Endothelial cell of umbilical vein (primary cell): ENCODE measurements around the gene TSPAN18. TPM values are rescaled to one million over a fixed set of nuclear protein-coding genes. Genes with fewer than 3 reads are reported as not detected.
A peak's percentile ranks its signal among the peaks of the same experiment; 100 is the strongest.

ENCODE experiments used
- BruUV-seq: library from RNA; stranded (reverse); fragments of 400-500 nt; replicated peaks from 2 replicates; lab custom pipeline; 2021; lab: Mats Ljungman, UMichigan
- CTCF ChIA-PET: fragments of 300-600, 350-600 bp; sonication (Branson Sonifier 250); formaldehyde crosslinking; loops from one replicate; lab custom pipeline; 2021; ENCODE audit warnings: antibody characterized with exemption, inconsistent platforms; lab: Charles Lee
- POLR2A ChIA-PET: fragments of 300-600, 350-600 bp; sonication (Branson Sonifier 250); formaldehyde crosslinking; loops from one replicate; lab custom pipeline; 2021; ENCODE audit warnings: antibody characterized with exemption, inconsistent platforms; lab: Charles Lee
- DNase-seq: peaks from one replicate; pipeline ENCODE4 v3.0.0-alpha.2; 2011; ENCODE audit warnings: low read depth, low spot score
- FAIRE-seq: peaks from 2 replicates; lab custom pipeline; 2011; peaks lifted over from hg19 to GRCh38; lab: Jason Lieb, UNC
- H2AFZ ChIP-seq: 2 replicates; pipeline ENCODE4 v1.6.0; 2012; ENCODE audit warnings: low read depth, low read length, control low read depth, inconsistent platforms
- H3K27ac ChIP-seq: 2 replicates; pipeline ENCODE4 v1.5.1; 2011; ENCODE audit warnings: low read depth, mild to moderate bottlenecking, control low read depth, low read length, moderate library complexity; ENCODE audit not compliant: insufficient read depth
- H3K27me3 ChIP-seq, 2 experiments: 2 replicates each; pipeline versions ENCODE4 v1.6.0 to v1.6.1; 2011; ENCODE audit warnings: low read length in 2 of 2, mixed read lengths in 1 of 2; ENCODE audit not compliant: control insufficient read depth in 2 of 2, insufficient read depth in 2 of 2
- H3K36me3 ChIP-seq, 2 experiments: 2 replicates in 1 of 2; 3 replicates in 1 of 2; pipeline ENCODE4 v1.5.1; 2011; ENCODE audit warnings: low read length in 2 of 2, mild to moderate bottlenecking in 1 of 2, moderate library complexity in 1 of 2; ENCODE audit not compliant: control insufficient read depth in 2 of 2, insufficient read depth in 2 of 2; ENCODE audit errors: extremely low read depth in 1 of 2
- H3K4me1 ChIP-seq: 3 replicates; pipeline ENCODE4 v1.5.1; 2011; ENCODE audit warnings: mild to moderate bottlenecking, low read length; ENCODE audit not compliant: control insufficient read depth, insufficient read depth; ENCODE audit errors: extremely low read depth
- H3K4me2 ChIP-seq: 2 replicates; pipeline ENCODE4 v1.6.1; 2011; ENCODE audit warnings: low read length, control low read depth, mixed read lengths; ENCODE audit not compliant: insufficient read depth
- H3K4me3 ChIP-seq, 3 experiments: fragments of 200-600 bp in 1 of 3; sonication (generic), shearing (Covaris generic) in 1 of 3; replicated peaks in 1 of 3; 2 replicates each; pipeline ENCODE4 v1.5.1; 2011 to 2016; ENCODE audit warnings: control low read depth in 3 of 3, low read length in 3 of 3, mild to moderate bottlenecking in 2 of 3, inconsistent platforms in 1 of 3, low read depth in 1 of 3, moderate library complexity in 1 of 3; ENCODE audit not compliant: insufficient read depth in 1 of 3
- H3K79me2 ChIP-seq: 2 replicates; pipeline ENCODE4 v1.6.0; 2012; ENCODE audit warnings: low read length, inconsistent platforms; ENCODE audit not compliant: control insufficient read depth, insufficient read depth
- H3K9ac ChIP-seq: replicated peaks from 2 replicates; pipeline ENCODE3; 2011; ENCODE audit warnings: low read length, control low read depth; ENCODE audit not compliant: insufficient read depth; ENCODE audit errors: extremely low read depth
- H3K9me1 ChIP-seq: replicated peaks from 3 replicates; pipeline ENCODE4 v1.6.0; 2011; ENCODE audit warnings: mild to moderate bottlenecking, low read length; ENCODE audit not compliant: control insufficient read depth, insufficient read depth; ENCODE audit errors: extremely low read depth
- H3K9me3 ChIP-seq: replicated peaks from 2 replicates; pipeline ENCODE4 v1.5.1; 2012; ENCODE audit warnings: low read length, inconsistent platforms; ENCODE audit not compliant: control insufficient read depth, insufficient read depth
- H4K20me1 ChIP-seq: replicated peaks from 2 replicates; pipeline ENCODE3; 2011; ENCODE audit warnings: mild to moderate bottlenecking, low read length; ENCODE audit not compliant: control insufficient read depth, insufficient read depth; ENCODE audit errors: extremely low read depth
- EZH2 ChIP-seq: IDR thresholded peaks from 2 replicates; pipeline ENCODE4 v1.6.1; 2012; ENCODE audit warnings: borderline replicate concordance, low read depth, mild to moderate bottlenecking, moderate library complexity, low read length, inconsistent platforms; ENCODE audit not compliant: severe bottlenecking
- FOS ChIP-seq: IDR thresholded peaks from 2 replicates; pipeline ENCODE4 v1.6.1; 2011; ENCODE audit warnings: mild to moderate bottlenecking, low read length, moderate library complexity, borderline replicate concordance; ENCODE audit not compliant: insufficient read depth
- GATA2 ChIP-seq: IDR thresholded peaks from 2 replicates; pipeline ENCODE4 v1.7.0; 2011; ENCODE audit warnings: low read depth, mild to moderate bottlenecking, moderate library complexity, mixed read lengths, low read length; ENCODE audit not compliant: insufficient read length, insufficient read depth
- JUN ChIP-seq: IDR thresholded peaks from 2 replicates; pipeline ENCODE4 v1.6.1; 2011; ENCODE audit warnings: borderline replicate concordance, low read depth; ENCODE audit not compliant: insufficient read length, insufficient read depth
- MAX ChIP-seq: IDR thresholded peaks from 2 replicates; pipeline ENCODE4 v1.6.1; 2011; ENCODE audit not compliant: insufficient read depth, insufficient read length
- MYC ChIP-seq: IDR thresholded peaks from one replicate; pipeline ENCODE4 v1.6.1; 2011; ENCODE audit warnings: mild to moderate bottlenecking, low read depth, low read length
- POLR2A ChIP-seq: IDR thresholded peaks from 2 replicates; pipeline ENCODE4 v1.6.1; 2012; ENCODE audit warnings: low read depth, mild to moderate bottlenecking, control low read depth, low read length
- POLR2AphosphoS5 ChIP-seq: IDR thresholded peaks from 2 replicates; pipeline ENCODE4 v1.6.1; 2012; ENCODE audit warnings: low read depth, mild to moderate bottlenecking, control low read depth, low read length, moderate library complexity; ENCODE audit not compliant: insufficient read depth
- dilution Hi-C: fragments of 300-500 bp; cut with MboI; formaldehyde crosslinking; loops from one replicate; pipeline ENCODE4 v1.15.0; 2019; ENCODE audit warnings: low sequenced_read_pairs; ENCODE audit not compliant: extremely low pct_ligation_motif_present
- intact Hi-C: fragments of 100-400 bp; cut with micrococcal nuclease; formaldehyde crosslinking; loops from one replicate; pipeline ENCODE4 v1.10.0; 2022
- polyA plus RNA-seq, 4 experiments: library from polyadenylated mRNA; depleted of rRNA in 3 of 4; stranded (reverse) in 3 of 4; unstranded in 1 of 4; fragments of >200 nt; gene quantifications; 2 replicates each; pipeline versions ENCODE4 v1.2.1 to v1.2.3, GENCODE V29; 2011 to 2012; ENCODE audit warnings: missing spikeins in 1 of 4
- total RNA-seq: library from RNA; stranded (reverse); gene quantifications from 2 replicates; pipeline ENCODE4 v1.2.3, GENCODE V29; 2021
- TF ChIP-seq, protein P1 (sequence below), 2 donors: IDR thresholded peaks; 1 replicate in 1 of 2; 2 replicates in 1 of 2; pipeline ENCODE4 v1.5.1; 2011; ENCODE audit warnings: low read length in 2 of 2, mild to moderate bottlenecking in 2 of 2, moderate library complexity in 2 of 2, control low read depth in 1 of 2, inconsistent platforms in 1 of 2, low read depth in 1 of 2; ENCODE audit not compliant: insufficient read depth in 1 of 2; ENCODE audit errors: extremely low read depth in 1 of 2

Gene TSPAN18
- total and polyA plus RNA-seq, 2 donors (not counting 3 experiments of a cell fraction or from before 2014, with no cell fraction given) = 32.2 to 118 TPM

DNA sequence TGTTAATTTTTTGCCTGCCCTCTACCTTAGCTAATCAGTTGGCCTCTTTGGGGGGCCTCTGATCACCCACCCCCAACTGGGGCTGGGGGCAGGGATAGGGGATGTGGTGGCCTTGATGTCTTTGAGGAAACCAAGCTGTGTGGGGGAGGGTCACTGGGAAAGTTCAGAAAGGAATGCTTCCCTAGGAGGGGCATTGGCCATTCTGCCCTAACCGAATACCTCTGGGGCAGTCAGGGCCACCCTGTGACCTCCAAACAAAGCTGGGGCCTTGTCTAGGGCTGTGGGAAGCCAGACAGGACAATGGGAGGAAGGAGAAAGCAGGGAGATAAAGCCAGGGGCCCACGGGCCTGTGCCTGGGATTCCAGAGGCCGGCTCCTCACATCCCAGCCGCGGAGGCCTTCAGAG is 97.5 kb downstream of the TSPAN18 start:
- H3K4me2 ChIP-seq = no peak overlapping the region
- peak; percentile 93 for FAIRE-seq

GRCh38 chr11:44825058-44825785 is 98.5 kb downstream of the TSPAN18 start:
- peaks cover 23% of the 10 kb centered on the region for H3K4me1 ChIP-seq
- ChIA-PET CTCF (interaction anchor here (1.1 to 1.6 kb wide), 5 partner anchors 9 to 208 kb away, joined by 3 to 6 read pairs (median 6); no protein-coding TSS in a partner anchor), POLR2A (no interaction called here)
- intact Hi-C loops (loop anchor here (2.0 kb wide), 2 partner anchors 50 to 96 kb away; no protein-coding TSS in a partner anchor), dilution Hi-C loops (no loop called here)
- no peak overlapping the region for H2AFZ ChIP-seq
- H4K20me1 ChIP-seq = no peaks in the 10 kb centered on the region
- H3K27me3 ChIP-seq = no peaks in the 10 kb centered on the region
- H3K9ac ChIP-seq = no peak overlapping the region
- H3K4me3 ChIP-seq = no peak overlapping the region
- no peak for FAIRE-seq
- no peak for DNase-seq
- no TSS peak for BruUV-seq
- H3K4me2 ChIP-seq = no peak overlapping the region
- no peaks in the 10 kb centered on the region for H3K9me3 ChIP-seq
- TF ChIP-seq GATA2 (no peak), FOS (no peak), MYC (no peak), MAX (no peak), JUN (no peak), POLR2AphosphoS5 (no peak), POLR2A (no peak), EZH2 (no peak)
- TF ChIP-seq, protein P1, sequence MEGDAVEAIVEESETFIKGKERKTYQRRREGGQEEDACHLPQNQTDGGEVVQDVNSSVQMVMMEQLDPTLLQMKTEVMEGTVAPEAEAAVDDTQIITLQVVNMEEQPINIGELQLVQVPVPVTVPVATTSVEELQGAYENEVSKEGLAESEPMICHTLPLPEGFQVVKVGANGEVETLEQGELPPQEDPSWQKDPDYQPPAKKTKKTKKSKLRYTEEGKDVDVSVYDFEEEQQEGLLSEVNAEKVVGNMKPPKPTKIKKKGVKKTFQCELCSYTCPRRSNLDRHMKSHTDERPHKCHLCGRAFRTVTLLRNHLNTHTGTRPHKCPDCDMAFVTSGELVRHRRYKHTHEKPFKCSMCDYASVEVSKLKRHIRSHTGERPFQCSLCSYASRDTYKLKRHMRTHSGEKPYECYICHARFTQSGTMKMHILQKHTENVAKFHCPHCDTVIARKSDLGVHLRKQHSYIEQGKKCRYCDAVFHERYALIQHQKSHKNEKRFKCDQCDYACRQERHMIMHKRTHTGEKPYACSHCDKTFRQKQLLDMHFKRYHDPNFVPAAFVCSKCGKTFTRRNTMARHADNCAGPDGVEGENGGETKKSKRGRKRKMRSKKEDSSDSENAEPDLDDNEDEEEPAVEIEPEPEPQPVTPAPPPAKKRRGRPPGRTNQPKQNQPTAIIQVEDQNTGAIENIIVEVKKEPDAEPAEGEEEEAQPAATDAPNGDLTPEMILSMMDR (IDR thresholded peaks at IDR 0.05; ENCODE audit: extremely low read depth in 1 of 2, insufficient read depth in 1 of 2, low read depth in 1 of 2, low read length in 2 of 2) = no peak
- no peaks in the 10 kb centered on the region for H3K9me1 ChIP-seq
- no peaks in the 10 kb centered on the region for H3K36me3 ChIP-seq
- no peaks in the 10 kb centered on the region for H3K79me2 ChIP-seq
- H3K27ac ChIP-seq = peak overlapping the region; percentile 63

More for the DNA sequence above, 97.5 kb downstream of the TSPAN18 start:
- Histone ChIP-seq H3K36me3 (no peaks in the 10 kb centered on the region), H3K9me1 (no peaks in the 10 kb centered on the region), H3K4me3 (no peak overlapping the region), H2AFZ (no peak overlapping the region), H3K9me3 (no peaks in the 10 kb centered on the region), H3K4me1 (peaks cover 23% of the 10 kb centered on the region), H4K20me1 (no peaks in the 10 kb centered on the region), H3K27me3 (no peaks in the 10 kb centered on the region), H3K79me2 (no peaks in the 10 kb centered on the region), H3K27ac (peak overlapping the region; percentile 63), H3K9ac (no peak overlapping the region)
- DNase-seq = peak; percentile 88
- dilution Hi-C loops = no loop called here
- ChIA-PET POLR2A (interaction anchor here (1.2 kb wide), 1 partner anchor 12 kb away, joined by 3 read pairs; no protein-coding TSS in a partner anchor), CTCF (interaction anchor here (1.0 to 1.8 kb wide), 10 partner anchors 8 to 267 kb away, joined by 3 to 11 read pairs (median 5); no protein-coding TSS in a partner anchor)
- intact Hi-C loops = loop anchor here (2.0 to 5.0 kb wide), 3 partner anchors 50 to 96 kb away; no protein-coding TSS in a partner anchor
- TF ChIP-seq EZH2 (no peak), GATA2 (peak; percentile 56)
- no TSS peak for BruUV-seq
